GM19023 (cell line): ENCODE measurements around the gene MRPL19.
"Not testable (repeated sequence)": the region's sequence is repeated elsewhere in the genome, so short reads cannot be mapped to it uniquely, and the experiment has no call there.

Source experiments
- ATAC-seq: cut with Tn5 transposase; IDR thresholded peaks from one replicate; pipeline ENCODE4 v1.9.1; 2021; ENCODE audit warnings: mild to moderate bottlenecking, moderate library complexity; ENCODE audit not compliant: unreplicated experiment

Gene MRPL19

GRCh38 chr2:75657798-75658197 is 11.2 kb downstream of the MRPL19 start:
- ATAC-seq = no peak

GRCh38 chr2:75666911-75667310 is 20.3 kb downstream of the MRPL19 start:
- no peak for ATAC-seq

- no peak for ATAC-seq
Measured at GRCh38 chr2:75667884-75668283, 21.3 kb downstream of the MRPL19 start.

GRCh38 chr2:75675423-75675822 is 28.8 kb downstream of the MRPL19 start:
- not testable (repeated sequence) for ATAC-seq

- ATAC-seq = no peak
Measured at GRCh38 chr2:75675908-75676307, 29.3 kb downstream of the MRPL19 start.

GRCh38 chr2:75676464-75676863 is 29.9 kb downstream of the MRPL19 start:
- no peak for ATAC-seq

- no peak for ATAC-seq
Measured at GRCh38 chr2:75679556-75679955, 33.0 kb downstream of the MRPL19 start.

GRCh38 chr2:75680402-75680801 is 33.8 kb downstream of the MRPL19 start:
- no peak for ATAC-seq

- ATAC-seq = not testable (repeated sequence)
Measured at GRCh38 chr2:75683430-75683829, 36.8 kb downstream of the MRPL19 start.

GRCh38 chr2:75688196-75688595 is 41.6 kb downstream of the MRPL19 start:
- no peak for ATAC-seq

- no peak for ATAC-seq
Measured at GRCh38 chr2:75698918-75699317, 52.3 kb downstream of the MRPL19 start.

GRCh38 chr2:75702593-75702992 is 56.0 kb downstream of the MRPL19 start:
- ATAC-seq = no peak

- no peak for ATAC-seq
Measured at GRCh38 chr2:75703589-75704287, 57.2 kb downstream of the MRPL19 start.

- no peak for ATAC-seq
Measured at GRCh38 chr2:75705921-75706320, 59.3 kb downstream of the MRPL19 start.

- ATAC-seq = no peak
Measured at GRCh38 chr2:75707901-75708300, 61.3 kb downstream of the MRPL19 start.

GRCh38 chr2:75709297-75709696 is 62.7 kb downstream of the MRPL19 start:
- ATAC-seq = no peak

- ATAC-seq = no peak
Measured at GRCh38 chr2:75710220-75710576, 63.6 kb downstream of the MRPL19 start.

GRCh38 chr2:75710577-75711253 is 64.1 kb downstream of the MRPL19 start, which contains the start of gene GCFC2:
TSS of gene GCFC2 (minus strand) at chr2:75710915. CDS start at chr2:75710855, 60 bp downstream.
- ATAC-seq = peak; percentile 97

GRCh38 chr2:75711590-75711989 is 65.0 kb downstream of the MRPL19 start:
- not testable (repeated sequence) for ATAC-seq

- ATAC-seq = no peak
Measured at GRCh38 chr2:75716406-75716805, 69.8 kb downstream of the MRPL19 start.

GRCh38 chr2:75719616-75720015 is 73.0 kb downstream of the MRPL19 start:
- no peak for ATAC-seq

- ATAC-seq = no peak
Measured at GRCh38 chr2:75720525-75720924, 73.9 kb downstream of the MRPL19 start.
